ENCODE measurements around the gene C10orf88.
"Not testable (repeated sequence)": the region's sequence is repeated elsewhere in the genome, so short reads cannot be mapped to it uniquely, and the experiment has no call there.

C10orf88 gene

DNA sequence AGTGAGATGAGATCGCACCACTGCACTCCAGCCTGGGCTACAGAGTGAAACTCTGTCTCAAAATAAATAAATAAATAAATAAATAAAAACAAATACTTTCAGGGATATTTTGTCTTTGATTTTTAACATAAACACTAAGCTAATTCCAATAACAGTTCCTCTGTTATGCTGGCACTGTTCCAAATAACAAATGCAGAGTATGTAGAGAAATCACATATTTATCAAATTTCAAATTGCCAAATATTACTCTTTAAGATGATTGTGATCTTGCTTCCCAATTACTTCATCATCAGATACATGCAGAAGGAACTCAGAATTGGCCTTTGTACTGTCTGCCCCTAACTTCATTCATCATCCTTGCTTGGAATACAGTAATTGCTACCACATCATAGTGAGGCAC is 23.9 kb downstream of the C10orf88 start:
- peaks cover 7% of the 10 kb centered on the region for H3K36me3 Mint-ChIP-seq
- no peak overlapping the region for H3K4me3 Mint-ChIP-seq
- ATAC-seq: no peak
- no peak for DNase-seq (ENCODE audit: low spot score in 2 of 2)
- H3K9me3 Mint-ChIP-seq: no peaks in the 10 kb centered on the region
- H3K4me1 Mint-ChIP-seq: no peaks in the 10 kb centered on the region
- no peak overlapping the region for H3K27ac Mint-ChIP-seq

DNA sequence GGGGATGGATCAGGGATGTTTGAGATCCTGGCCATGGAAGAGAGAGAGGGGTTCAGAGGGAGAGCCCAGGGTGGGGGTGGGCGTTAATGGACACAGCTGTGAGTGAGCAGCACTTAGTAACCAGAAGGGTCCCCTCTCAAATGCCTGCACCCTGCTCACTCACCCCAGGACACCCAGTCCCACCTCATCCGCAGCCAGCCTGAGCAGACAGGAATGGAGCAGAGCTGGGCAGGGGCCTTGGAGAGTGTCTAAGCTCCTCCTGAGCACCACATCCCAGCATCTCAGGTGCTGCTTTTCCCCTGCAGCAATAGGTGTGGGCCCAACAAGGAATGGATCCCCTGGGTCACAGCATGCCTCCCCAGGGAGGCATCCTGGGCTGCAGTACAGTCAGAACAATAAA is 38.3 kb downstream of the C10orf88 start:
- ATAC-seq: no peak
- Mint-ChIP-seq H3K36me3 (no peaks in the 10 kb centered on the region), H3K27ac (no peak overlapping the region), H3K4me3 (no peak overlapping the region), H3K9me3 (peaks cover 5% of the 10 kb centered on the region), H3K4me1 (no peaks in the 10 kb centered on the region)
- DNase-seq (ENCODE audit: low spot score in 2 of 2): no peak

DNA sequence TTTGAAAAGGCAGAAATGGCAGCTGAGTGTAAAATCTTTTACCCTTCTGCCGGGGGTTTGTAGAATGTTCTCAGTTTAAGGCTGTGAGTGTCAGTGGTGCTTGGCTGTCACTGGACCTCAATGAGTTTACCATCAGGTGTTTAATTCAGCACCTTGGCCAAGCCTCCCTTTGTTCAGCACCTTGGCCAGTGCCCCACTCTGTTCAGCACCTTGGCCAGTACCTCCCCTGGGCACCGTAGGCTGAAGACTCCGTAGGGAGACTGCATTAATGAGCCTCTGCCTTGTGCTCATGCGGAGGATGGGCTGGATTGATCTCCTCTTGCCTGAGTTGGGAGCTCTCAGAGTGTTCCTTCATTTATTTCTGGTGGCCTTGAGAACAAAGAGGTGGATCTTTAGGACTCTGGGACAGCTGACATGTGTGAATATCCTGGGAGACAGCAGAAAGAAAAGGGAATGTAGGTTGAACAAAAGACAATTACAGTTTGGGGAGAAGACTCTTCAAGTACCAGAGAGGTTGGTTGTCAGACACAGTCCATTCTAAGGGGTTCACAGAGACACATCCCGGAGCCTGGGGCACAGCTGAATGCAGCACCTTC is 42.0 kb downstream of the C10orf88 start:
- no peak overlapping the region for H3K4me3 Mint-ChIP-seq
- no peak overlapping the region for H3K27ac Mint-ChIP-seq
- ATAC-seq: peak; percentile 62
- no peaks in the 10 kb centered on the region for H3K4me1 Mint-ChIP-seq
- peaks cover 5% of the 10 kb centered on the region for H3K9me3 Mint-ChIP-seq
- DNase-seq (ENCODE audit: low spot score in 2 of 2): peak; percentile 37 to 69
- no peaks in the 10 kb centered on the region for H3K36me3 Mint-ChIP-seq

DNA sequence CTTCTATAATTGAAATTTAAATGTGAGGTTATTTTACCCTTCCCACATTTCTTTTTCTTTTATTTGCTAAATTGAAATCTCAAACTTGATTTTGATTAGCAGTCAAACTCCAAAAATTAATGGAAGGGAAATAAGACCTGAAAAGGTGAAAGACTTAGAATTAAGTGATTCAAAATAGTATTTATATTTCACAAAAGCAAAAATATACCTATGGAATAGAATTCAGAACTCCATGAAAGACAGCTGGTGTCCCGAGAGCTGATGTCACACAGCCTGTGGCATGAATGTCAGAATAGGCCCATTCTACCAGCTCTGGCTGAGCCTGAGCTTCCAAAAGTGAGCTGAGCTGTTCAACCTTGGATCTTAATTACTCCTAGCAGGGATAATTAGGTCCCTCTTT is 43.7 kb downstream of the C10orf88 start, which contains the start of gene FAM24A:
Gene FAM24A (plus strand): TSS at position 301 of the 400 bp plus-strand sequence. CDS start 1,025 bp downstream, outside the sequence.
- no peak within 1 kb of the TSS for H3K27ac Mint-ChIP-seq
- ATAC-seq (no peak), DNase-seq (ENCODE audit: low spot score in 2 of 2) (no peak)
- peaks cover 5% of the 10 kb centered on the region for H3K9me3 Mint-ChIP-seq
- no peaks in the 10 kb centered on the region for H3K36me3 Mint-ChIP-seq
- no peaks in the 10 kb centered on the region for H3K4me1 Mint-ChIP-seq
- H3K4me3 Mint-ChIP-seq: no peak within 1 kb of the TSS

DNA sequence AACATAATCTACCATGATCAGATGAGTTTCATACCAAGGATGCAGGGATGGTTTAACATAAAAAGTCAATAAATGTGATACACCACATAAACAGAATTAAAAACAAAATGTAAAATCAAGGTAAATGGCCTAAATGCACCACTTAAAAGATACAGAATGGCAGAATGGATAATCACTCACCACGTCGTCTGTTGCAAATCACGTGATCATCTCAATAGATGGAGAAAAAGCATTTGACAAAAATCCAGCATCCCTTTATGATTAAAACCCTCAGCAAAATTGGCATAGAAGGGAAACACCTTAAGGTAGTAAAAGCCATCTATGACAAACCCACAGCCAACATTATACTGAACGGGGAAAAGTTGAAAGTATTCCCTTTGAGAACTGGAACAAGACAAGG is 50.2 kb downstream of the C10orf88 start:
- H3K9me3 Mint-ChIP-seq: peaks cover 10% of the 10 kb centered on the region
- not testable (repeated sequence) for H3K27ac Mint-ChIP-seq; H3K4me3 Mint-ChIP-seq; ATAC-seq; H3K36me3 Mint-ChIP-seq; H3K4me1 Mint-ChIP-seq; DNase-seq (ENCODE audit: low spot score in 2 of 2)

DNA sequence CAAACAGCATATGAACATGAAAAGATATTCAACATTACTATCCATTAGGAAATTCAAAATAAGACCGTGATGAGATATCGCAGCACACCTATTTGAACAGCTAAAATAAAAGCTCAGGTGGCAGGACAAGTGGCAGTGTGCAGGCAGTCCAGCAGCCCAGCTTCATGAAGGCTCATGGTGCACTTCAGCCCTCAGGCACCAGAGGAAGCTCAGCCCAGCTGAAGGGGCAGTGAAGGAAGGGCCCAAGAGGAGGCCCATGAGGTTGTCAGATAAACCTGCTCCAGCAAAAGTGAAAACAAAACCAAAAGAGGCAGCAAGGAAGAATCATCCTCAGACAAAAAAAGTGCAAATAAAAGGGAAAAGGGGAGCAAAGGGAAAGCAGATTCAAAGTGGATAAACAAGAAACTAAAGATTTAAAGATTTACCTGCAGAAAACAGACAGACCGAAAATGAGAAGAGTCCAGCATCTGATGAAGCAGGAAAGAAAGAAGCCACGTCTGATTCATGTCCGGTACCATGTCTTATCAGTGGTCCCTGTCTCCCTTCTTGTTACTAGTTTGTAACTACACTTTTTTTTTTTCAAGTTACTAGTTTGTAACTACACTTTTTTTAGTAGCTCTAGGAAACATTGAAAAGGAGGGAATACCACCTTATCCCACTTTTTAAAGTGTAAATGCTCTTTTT is 59.6 kb downstream of the C10orf88 start:
- no peaks in the 10 kb centered on the region for H3K9me3 Mint-ChIP-seq
- ATAC-seq (no peak), DNase-seq (ENCODE audit: low spot score in 2 of 2) (no peak)
- no peak overlapping the region for H3K4me3 Mint-ChIP-seq
- H3K4me1 Mint-ChIP-seq: no peaks in the 10 kb centered on the region
- no peak overlapping the region for H3K27ac Mint-ChIP-seq
- H3K36me3 Mint-ChIP-seq: no peaks in the 10 kb centered on the region

DNA sequence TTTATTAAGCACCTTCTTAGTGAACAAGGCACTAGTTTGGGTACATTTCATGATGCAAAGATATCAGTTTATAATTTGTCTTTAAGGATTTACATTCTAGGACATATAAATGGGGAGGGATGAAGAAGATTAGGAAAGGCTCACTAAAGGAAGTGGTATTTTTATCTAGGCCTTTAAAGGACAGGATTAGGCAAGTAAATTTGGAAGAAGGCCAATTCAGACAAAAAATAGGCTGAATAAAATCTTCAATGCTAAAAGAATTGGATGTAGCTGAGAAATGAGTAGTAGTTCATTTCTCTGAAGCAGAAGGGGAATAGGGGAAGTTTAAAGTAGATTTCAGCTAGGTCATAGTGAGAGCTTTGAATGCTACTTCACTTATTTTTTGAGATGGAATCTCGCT is 69.9 kb downstream of the C10orf88 start:
- no peak overlapping the region for H3K27ac Mint-ChIP-seq
- no peak overlapping the region for H3K4me3 Mint-ChIP-seq

DNA sequence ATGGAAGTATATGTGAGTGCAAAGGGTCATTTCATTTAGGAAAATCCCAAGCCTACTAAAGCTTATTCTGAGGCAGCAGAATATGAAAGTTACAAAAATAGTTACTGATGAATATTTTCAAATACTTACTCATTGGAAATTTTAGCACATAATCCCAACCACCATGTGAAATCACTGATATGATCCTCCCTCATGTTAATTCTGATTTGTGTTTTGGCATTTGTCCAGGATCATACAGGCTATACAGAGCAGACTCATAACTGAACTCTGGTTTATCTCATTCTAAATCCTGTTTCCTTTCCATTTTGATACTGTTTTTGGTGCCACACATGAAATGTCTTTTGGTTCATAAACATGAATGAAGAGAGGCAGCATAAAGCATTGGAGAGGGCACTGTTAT is 71.3 kb downstream of the C10orf88 start:
- Mint-ChIP-seq H3K36me3 (peaks cover 20% of the 10 kb centered on the region), H3K4me3 (no peak overlapping the region), H3K9me3 (no peaks in the 10 kb centered on the region), H3K4me1 (peaks cover 34% of the 10 kb centered on the region), H3K27ac (no peak overlapping the region)
- ATAC-seq: peak; percentile 25
- DNase-seq (ENCODE audit: low spot score in 2 of 2): no peak

More for the DNA sequence above, 69.9 kb downstream of the C10orf88 start:
- Mint-ChIP-seq H3K9me3 (no peaks in the 10 kb centered on the region), H3K36me3 (peaks cover 6% of the 10 kb centered on the region), H3K4me1 (peaks cover 20% of the 10 kb centered on the region)
- DNase-seq (ENCODE audit: low spot score in 2 of 2): no peak
- ATAC-seq: no peak

Measured in stimulated activated effector memory CD8-positive, alpha-beta T cell treated with anti-CD3 and anti-CD28 coated beads, Interleukin-12 subunit alpha, Interleukin-12 subunit beta, amount 100 ng/mL, for 72 hours (primary cell).